Measurements from ENCODE around the gene OSBPL6.
"Not testable (repeated sequence)": the region's sequence is repeated elsewhere in the genome, so short reads cannot be mapped to it uniquely, and the experiment has no call there.

Gene OSBPL6

DNA sequence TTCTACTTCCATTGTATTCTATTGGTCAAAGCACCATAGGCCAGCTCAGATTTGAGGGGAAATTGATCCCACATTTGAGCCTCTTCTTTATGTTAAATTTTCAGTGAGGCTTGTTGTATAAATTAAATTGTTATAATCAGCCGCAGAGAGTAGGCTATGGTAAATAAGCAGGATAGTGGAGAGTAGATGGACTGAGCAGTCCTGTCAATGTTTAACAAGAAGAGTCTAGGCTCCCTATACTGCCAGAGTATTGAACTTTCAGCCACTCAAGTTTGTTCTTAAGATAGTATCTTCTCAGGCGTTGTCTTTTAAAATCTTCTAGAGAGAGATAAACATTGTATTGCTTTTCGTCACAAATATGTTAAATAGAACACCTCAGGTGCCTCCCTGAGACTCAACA lies 155.7 kb downstream of the OSBPL6 start:
- ATAC-seq (no peak), DNase-seq (ENCODE audit: low spot score in 2 of 2) (no peak)
- Mint-ChIP-seq H3K36me3 (no peaks in the 10 kb centered on the region), H3K27ac (no peak overlapping the region), H3K4me3 (no peak overlapping the region), H3K4me1 (no peaks in the 10 kb centered on the region), H3K9me3 (peaks cover 3% of the 10 kb centered on the region)

DNA sequence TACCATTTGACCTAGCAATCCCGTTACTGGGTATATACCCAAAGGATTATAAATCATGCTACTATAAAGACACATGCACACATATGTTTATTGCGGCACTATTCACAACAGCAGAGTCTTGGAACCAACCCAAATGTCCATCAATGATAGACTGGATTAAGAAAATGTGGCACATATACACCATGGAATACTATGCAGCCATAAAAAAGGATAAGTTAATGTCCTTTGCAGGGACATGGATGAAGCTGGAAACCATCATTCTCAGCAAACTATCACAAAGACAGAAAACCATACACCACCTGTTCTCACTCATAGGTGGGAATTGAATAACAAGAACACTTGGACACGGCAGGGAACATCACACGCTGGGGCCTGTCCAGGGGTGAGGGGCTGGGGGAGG lies 163.4 kb downstream of the OSBPL6 start:
- not testable (repeated sequence) for H3K36me3 Mint-ChIP-seq; H3K9me3 Mint-ChIP-seq; DNase-seq (ENCODE audit: low spot score in 2 of 2); H3K4me3 Mint-ChIP-seq; H3K27ac Mint-ChIP-seq; ATAC-seq; H3K4me1 Mint-ChIP-seq

DNA sequence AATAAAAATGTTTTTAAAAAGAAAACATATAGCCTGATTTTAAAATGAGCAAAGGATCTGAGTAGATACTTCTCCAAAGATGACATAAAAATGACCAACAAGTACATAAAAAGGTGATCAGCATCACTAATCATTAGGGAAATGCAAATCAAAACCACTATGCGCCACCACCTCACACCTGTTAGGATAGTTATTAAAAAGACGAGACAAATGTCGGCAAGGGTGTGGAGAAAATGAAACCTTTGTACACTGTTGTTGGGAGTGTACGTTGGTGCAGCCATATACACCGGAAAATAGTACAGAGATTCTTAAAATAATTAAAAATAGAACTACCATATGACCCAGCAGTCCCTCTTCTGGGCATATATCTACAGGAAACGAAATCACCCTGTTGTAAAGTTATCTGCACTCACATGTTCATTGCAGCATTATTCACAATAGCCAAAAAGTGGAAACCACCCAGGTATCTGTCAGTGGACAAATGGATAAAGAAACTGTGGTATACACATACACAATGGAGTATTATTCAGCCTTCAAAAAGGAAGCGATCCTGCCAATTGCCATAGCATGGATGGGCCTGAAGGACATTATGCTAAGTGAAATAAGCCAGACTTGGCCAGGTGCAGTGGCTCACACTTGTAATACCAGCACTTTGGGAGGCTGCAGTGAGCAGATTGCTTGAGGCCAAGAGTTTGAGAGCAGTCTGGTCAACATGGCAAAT lies 165.0 kb downstream of the OSBPL6 start:
- DNase-seq (ENCODE audit: low spot score in 2 of 2) (no peak), ATAC-seq (no peak)
- Mint-ChIP-seq H3K4me1 (no peaks in the 10 kb centered on the region), H3K27ac (no peak overlapping the region), H3K36me3 (no peaks in the 10 kb centered on the region), H3K9me3 (peaks cover 3% of the 10 kb centered on the region), H3K4me3 (no peak overlapping the region)

DNA sequence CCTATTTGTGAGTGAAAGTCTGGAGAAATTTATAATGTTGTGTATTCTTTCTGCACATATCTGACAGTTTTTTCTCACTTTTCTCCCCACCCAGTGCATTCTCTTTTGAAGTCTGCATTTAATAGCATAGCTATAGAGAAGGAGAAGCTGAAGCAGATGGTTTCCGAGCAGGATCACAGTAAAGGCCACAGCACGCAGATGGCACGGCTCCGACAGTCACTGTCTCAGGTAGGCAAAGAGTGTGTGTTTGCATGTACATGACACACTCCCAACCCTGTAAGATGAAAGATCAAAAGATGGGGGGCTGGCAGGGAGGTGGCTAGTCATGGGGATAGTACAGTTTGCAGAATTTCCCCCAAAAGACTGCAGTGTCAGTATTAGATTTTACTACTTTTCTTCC lies 167.3 kb downstream of the OSBPL6 start:
- ATAC-seq (no peak), DNase-seq (ENCODE audit: low spot score in 2 of 2) (no peak)
- H3K9me3 Mint-ChIP-seq, result no peaks in the 10 kb centered on the region
- no peak overlapping the region for H3K27ac Mint-ChIP-seq
- no peaks in the 10 kb centered on the region for H3K4me1 Mint-ChIP-seq
- no peak overlapping the region for H3K4me3 Mint-ChIP-seq
- no peaks in the 10 kb centered on the region for H3K36me3 Mint-ChIP-seq

DNA sequence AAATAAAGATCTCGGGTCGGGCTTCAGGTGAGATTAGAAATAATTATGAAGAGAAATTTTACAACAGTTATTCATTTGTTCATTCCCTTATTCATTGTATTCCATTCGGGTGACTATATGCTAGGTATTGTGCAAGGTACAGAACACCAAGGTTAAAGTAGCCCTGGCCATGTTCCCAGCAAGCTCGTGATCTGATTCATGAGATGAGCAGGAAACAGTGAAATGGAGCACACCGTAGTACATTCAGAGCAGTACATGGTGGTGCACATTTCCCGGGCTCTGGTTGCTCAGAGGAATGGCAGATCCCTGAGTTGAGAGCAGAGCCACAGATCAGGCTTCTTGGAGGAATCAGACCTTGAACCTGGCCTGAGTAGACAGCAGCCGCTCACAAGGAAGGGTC lies 168.9 kb downstream of the OSBPL6 start:
- H3K4me1 Mint-ChIP-seq, result no peaks in the 10 kb centered on the region
- ATAC-seq, result no peak
- no peak overlapping the region for H3K4me3 Mint-ChIP-seq
- H3K9me3 Mint-ChIP-seq, result no peaks in the 10 kb centered on the region
- H3K27ac Mint-ChIP-seq, result no peak overlapping the region
- no peaks in the 10 kb centered on the region for H3K36me3 Mint-ChIP-seq
- DNase-seq (ENCODE audit: low spot score in 2 of 2), result no peak

DNA sequence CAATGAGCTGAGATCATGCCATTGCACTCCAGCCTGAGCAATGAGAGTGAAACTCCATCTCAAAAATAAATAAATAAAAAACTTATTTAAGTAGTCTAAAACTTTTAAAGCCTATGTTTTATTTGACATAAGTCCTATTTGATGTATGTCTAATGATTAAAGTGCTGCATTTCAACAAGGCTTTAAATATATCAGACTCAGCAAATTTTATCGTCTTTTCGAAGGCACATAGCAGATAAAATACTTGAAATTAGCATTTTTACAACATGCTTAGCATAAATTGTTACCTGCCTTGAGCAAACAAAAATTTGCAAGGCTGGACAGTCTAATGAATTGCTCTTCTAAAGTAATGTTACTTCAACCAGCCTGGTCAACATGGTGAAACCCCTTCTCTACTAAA lies 170.8 kb downstream of the OSBPL6 start:
- Mint-ChIP-seq H3K4me1 (no peaks in the 10 kb centered on the region), H3K4me3 (no peak overlapping the region), H3K27ac (no peak overlapping the region), H3K9me3 (no peaks in the 10 kb centered on the region), H3K36me3 (no peaks in the 10 kb centered on the region)
- ATAC-seq (no peak), DNase-seq (ENCODE audit: low spot score in 2 of 2) (no peak)

DNA sequence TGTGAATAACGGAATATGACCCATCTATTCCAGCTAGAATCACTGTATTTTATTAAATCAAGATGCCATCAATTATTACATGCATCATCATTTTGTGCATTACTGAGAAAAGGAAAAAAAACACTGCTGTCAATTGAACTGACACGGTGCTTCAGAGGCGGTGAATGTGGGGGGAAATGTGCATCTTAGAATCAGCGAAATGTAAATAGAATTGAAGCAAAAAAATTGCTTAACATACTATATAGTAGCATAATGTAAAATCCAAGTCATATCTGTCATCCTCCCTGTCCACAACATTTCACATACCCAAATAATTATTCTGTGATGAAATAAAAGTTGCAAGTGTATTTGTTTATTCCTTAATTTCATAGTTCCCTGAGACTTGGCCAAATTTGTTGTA lies 172.1 kb downstream of the OSBPL6 start:
- H3K36me3 Mint-ChIP-seq, result no peaks in the 10 kb centered on the region
- no peak overlapping the region for H3K27ac Mint-ChIP-seq
- no peak for DNase-seq (ENCODE audit: low spot score in 2 of 2)
- no peak overlapping the region for H3K4me3 Mint-ChIP-seq
- H3K4me1 Mint-ChIP-seq, result no peaks in the 10 kb centered on the region
- no peaks in the 10 kb centered on the region for H3K9me3 Mint-ChIP-seq
- ATAC-seq, result no peak

DNA sequence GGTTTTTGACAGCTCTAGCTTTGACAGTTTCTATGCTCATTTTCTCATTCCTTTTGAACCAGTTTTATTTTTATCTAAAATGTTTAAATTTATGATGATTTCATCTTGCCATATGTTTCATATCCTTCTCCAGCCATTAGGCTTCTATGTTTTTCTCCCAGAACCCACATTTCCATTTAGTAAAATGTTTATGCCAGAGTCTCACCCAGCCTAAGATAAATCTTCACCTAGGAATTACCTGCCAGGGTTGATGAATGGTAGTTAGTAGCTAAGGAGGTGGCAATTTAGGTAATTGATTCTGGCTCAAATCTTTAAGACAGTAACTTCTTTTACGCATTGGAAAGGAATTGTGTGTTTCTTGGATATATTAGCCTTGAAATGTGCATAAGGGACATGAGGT lies 173.0 kb downstream of the OSBPL6 start:
- Mint-ChIP-seq H3K4me3 (no peak overlapping the region), H3K36me3 (no peaks in the 10 kb centered on the region), H3K27ac (no peak overlapping the region), H3K4me1 (no peaks in the 10 kb centered on the region), H3K9me3 (no peaks in the 10 kb centered on the region)
- DNase-seq (ENCODE audit: low spot score in 2 of 2), result no peak
- ATAC-seq, result no peak

DNA sequence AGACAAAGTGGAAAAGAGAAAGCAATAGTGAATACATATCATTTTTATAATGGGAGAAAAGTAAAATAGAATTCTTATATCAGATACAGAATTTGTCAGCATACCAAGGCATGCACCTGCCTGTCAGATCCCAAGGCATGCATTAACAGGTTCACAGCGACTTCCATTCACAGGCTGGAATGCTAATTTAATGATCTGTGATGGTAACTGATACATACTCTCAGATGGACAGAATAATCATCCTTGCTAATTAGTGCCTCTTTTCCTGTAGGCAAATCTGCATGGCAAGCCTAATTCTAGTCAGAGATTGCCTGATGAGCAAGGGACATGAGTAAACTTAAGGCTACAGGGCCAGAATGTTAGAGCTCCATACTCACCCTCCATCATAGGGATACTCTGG lies 180.6 kb downstream of the OSBPL6 start:
- no peak for DNase-seq (ENCODE audit: low spot score in 2 of 2)
- no peaks in the 10 kb centered on the region for H3K36me3 Mint-ChIP-seq
- H3K4me1 Mint-ChIP-seq, result peaks cover 5% of the 10 kb centered on the region
- H3K9me3 Mint-ChIP-seq, result no peaks in the 10 kb centered on the region
- no peak overlapping the region for H3K27ac Mint-ChIP-seq
- ATAC-seq, result no peak
- H3K4me3 Mint-ChIP-seq, result no peak overlapping the region

DNA sequence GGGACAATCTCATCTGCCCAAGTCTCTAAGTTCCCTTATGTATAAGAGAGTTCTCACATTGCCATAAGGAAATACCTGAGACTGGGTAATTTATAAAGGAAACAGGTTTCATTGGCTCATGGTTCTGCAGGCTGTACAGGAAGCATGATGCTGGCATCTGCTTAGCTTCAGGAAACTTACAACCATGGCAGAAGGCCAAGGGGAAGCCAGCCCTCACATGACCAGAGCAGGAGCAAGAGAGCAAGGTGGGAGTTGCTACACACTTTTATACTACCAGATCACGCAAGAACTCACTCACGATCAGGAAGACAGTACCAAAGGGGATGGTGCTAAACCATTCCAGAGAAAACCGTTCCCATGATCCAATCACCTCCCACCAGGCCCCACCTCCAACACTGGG lies 182.7 kb downstream of the OSBPL6 start:
- no peak for DNase-seq (ENCODE audit: low spot score in 2 of 2)
- no peak overlapping the region for H3K4me3 Mint-ChIP-seq
- no peak overlapping the region for H3K27ac Mint-ChIP-seq
- no peaks in the 10 kb centered on the region for H3K9me3 Mint-ChIP-seq
- no peaks in the 10 kb centered on the region for H3K36me3 Mint-ChIP-seq
- no peak for ATAC-seq
- H3K4me1 Mint-ChIP-seq, result peaks cover 5% of the 10 kb centered on the region

DNA sequence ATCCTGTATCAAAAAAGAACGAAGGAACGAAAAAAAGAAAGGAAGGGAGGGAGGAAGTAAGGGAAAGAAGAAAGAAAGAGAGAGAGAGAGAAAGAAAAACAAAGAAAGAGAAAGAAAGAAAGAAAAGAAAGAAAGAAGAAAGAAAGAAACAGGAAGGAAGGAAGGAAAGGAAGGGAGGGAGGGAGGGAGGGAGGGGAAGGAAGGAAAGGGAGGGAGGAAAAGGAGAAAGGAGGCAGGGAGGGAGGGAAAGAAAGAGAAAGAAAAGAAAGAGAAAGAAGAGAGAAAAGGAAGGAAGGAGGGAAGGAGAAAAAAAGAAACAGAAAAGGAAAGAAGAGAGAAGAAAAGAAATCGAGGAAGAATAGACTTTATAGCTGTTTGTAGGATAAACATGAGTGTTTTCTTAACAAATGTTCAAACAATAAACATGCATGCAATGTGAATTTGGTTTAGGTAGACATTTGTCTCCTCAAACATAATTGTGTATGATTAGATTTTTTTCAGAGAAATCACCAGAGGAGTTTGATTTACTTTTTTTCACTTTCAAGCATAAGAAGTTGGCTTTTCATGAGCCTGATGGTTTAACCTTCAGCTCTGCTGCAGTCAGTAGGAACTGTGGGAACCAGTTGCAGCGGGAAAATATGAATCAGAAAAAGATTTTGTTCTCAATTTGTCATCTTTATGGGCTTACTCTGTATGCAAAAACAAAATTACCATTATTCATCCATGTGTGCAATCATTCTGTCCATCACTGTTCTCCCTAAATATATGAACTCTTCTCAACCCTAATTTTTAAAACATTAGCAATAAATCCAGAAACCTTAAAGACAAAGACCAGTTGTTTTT lies 185.1 kb downstream of the OSBPL6 start:
- Mint-ChIP-seq H3K9me3 (no peaks in the 10 kb centered on the region), H3K4me1 (peaks cover 5% of the 10 kb centered on the region), H3K36me3 (no peaks in the 10 kb centered on the region), H3K27ac (no peak overlapping the region), H3K4me3 (no peak overlapping the region)
- ATAC-seq (peak; percentile 26), DNase-seq (ENCODE audit: low spot score in 2 of 2) (no peak)

DNA sequence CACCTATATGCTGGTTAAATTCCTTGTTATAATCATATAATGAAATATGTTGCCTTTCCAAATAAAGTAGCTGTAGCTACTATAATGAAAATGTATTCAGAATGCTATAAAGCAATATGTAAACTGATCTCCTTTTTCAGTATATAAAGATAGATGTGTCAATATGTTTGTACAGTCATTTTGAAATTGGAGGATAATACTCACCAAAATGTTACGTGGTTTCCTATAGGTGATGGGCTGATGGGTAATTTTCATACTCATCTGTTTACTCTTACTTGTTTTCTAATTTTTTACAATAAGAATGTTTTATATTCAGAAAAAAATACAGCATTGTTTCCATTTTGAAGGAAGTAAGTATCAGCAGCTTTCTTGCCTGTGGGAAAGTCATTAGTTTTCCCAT lies 186.5 kb downstream of the OSBPL6 start:
- DNase-seq (ENCODE audit: low spot score in 2 of 2), result no peak
- no peaks in the 10 kb centered on the region for H3K36me3 Mint-ChIP-seq
- H3K4me1 Mint-ChIP-seq, result peaks cover 5% of the 10 kb centered on the region
- H3K4me3 Mint-ChIP-seq, result no peak overlapping the region
- H3K9me3 Mint-ChIP-seq, result no peaks in the 10 kb centered on the region
- peak; percentile 85 for ATAC-seq
- H3K27ac Mint-ChIP-seq, result no peak overlapping the region

DNA sequence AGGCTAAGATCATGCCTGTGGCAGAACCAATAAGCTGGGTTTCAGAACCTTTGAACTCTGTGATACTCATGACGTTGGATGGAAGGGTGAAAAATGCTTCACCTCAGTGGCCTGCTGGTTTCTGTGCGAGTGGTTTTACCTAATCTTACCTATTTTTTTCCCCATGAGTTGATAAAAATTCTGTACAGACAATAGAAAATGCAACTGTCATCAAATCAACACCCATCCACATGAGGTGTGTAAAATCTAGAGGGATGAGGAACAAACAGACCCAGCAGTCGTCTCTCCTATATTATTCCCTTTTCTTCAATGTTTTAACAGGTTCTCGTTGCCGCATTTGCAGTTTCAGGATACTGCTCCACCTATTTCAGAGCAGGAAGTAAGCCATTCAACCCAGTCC lies 189.4 kb downstream of the OSBPL6 start:
- peaks cover 5% of the 10 kb centered on the region for H3K4me1 Mint-ChIP-seq
- H3K36me3 Mint-ChIP-seq, result no peaks in the 10 kb centered on the region
- H3K27ac Mint-ChIP-seq, result no peak overlapping the region
- no peak overlapping the region for H3K4me3 Mint-ChIP-seq
- ATAC-seq, result no peak
- no peaks in the 10 kb centered on the region for H3K9me3 Mint-ChIP-seq
- DNase-seq (ENCODE audit: low spot score in 2 of 2), result no peak

DNA sequence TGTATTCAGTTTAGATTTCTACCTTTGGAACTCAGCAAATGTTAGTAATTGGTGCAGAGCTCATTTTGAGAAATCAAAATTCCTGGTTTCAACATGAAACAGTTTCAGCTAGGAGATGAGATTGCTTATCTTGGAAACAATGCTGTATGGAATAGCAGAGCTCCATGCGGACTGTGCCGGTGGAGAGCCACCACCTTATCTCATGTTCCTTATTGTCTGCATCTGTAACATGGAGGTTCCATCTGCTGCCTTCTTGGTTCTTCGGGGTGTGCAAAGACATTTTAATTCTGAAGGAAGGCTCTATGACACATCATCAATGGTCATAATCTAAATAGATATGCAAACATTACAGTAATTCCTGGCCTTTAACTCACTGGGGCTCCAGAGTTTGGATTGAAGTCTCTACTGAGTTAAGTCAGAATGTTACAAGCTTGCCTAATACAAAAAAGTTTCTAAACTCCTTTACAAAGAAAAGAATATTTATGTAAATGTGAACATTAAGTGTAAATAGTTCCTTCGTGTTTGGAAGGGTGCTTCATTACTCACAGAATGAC lies 191.4 kb downstream of the OSBPL6 start:
- Mint-ChIP-seq H3K9me3 (no peaks in the 10 kb centered on the region), H3K27ac (no peak overlapping the region), H3K4me3 (no peak overlapping the region), H3K4me1 (no peaks in the 10 kb centered on the region), H3K36me3 (no peaks in the 10 kb centered on the region)
- DNase-seq (ENCODE audit: low spot score in 2 of 2) (no peak), ATAC-seq (no peak)

DNA sequence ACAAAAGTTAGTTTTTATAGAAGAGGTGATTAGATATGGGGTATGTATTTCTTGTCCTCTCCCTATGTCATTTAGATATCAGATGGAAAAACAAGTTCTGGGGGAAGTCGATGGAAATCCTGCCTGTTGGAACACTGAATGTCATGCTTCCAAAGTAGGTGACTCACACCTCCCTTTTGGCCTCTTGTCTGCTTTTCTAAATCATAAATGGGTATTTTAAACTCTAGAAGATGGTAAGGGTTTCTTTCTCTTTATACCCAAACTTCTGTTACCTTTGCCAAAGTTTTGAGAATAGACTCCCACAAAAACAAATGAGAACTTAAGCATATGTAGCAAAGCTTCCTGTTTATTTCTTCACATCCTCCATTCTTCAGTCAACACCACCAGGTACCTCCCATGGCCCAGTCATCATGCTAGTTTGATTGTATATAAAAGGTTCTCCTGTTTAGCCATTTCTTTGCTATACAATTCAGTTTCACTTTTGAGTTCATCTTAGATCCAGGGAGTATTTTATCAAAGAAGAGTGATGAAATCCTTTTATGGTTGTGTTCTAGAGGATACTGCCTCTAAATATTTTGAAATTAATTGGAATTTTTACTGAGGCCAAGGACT lies 192.8 kb downstream of the OSBPL6 start:
- H3K9me3 Mint-ChIP-seq, result no peaks in the 10 kb centered on the region
- H3K36me3 Mint-ChIP-seq, result no peaks in the 10 kb centered on the region
- ATAC-seq, result peak; percentile 60
- H3K4me1 Mint-ChIP-seq, result no peaks in the 10 kb centered on the region
- no peak overlapping the region for H3K27ac Mint-ChIP-seq
- no peak for DNase-seq (ENCODE audit: low spot score in 2 of 2)
- no peak overlapping the region for H3K4me3 Mint-ChIP-seq

DNA sequence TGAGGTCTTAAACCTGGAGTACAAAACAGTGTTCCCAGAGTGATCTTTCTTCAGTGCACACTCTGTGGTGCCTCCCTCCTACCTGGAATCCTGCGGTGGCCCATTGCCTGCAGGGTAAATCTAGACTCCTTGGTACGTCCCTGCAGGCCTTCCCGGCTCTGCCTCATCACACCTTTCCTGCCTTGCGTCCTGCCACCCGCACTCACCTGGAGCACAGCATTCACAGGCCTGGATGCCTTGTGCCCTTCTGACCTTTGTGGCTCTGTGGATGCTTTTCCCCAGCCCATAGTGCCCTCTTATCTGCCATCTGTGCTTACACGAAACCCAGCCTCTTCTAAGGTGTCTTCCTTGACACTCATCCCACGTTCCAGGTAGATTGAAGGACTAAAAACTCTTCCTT lies 194.0 kb downstream of the OSBPL6 start:
- no peak overlapping the region for H3K4me3 Mint-ChIP-seq
- no peaks in the 10 kb centered on the region for H3K4me1 Mint-ChIP-seq
- no peak for ATAC-seq
- no peaks in the 10 kb centered on the region for H3K36me3 Mint-ChIP-seq
- DNase-seq (ENCODE audit: low spot score in 2 of 2), result no peak
- no peaks in the 10 kb centered on the region for H3K9me3 Mint-ChIP-seq
- no peak overlapping the region for H3K27ac Mint-ChIP-seq

Measured in stimulated activated effector memory CD8-positive, alpha-beta T cell treated with anti-CD3 and anti-CD28 coated beads, Interleukin-12 subunit alpha, Interleukin-12 subunit beta, amount 100 ng/mL, for 72 hours (primary cell).